ENCODE results near the gene CX3CL1. TPM values are rescaled to one million over a fixed set of nuclear protein-coding genes. Genes with fewer than 3 reads are reported as not detected.

Gene CX3CL1
- total RNA-seq, 1 donor from 2014 or later: 47.9 TPM

GRCh38 chr16:57380671-57381462, 8.6 kb downstream of the CX3CL1 start:
- no peak overlapping the region for H3K4me3 Mint-ChIP-seq (ENCODE audit: unreplicated experiment)
- no peak for TF ChIP-seq CTCF (IDR thresholded peaks at IDR 0.05)
- peaks cover 15% of the 10 kb centered on the region for H3K36me3 Mint-ChIP-seq (ENCODE audit: low read depth)
- DNase-seq (ENCODE audit: low spot score): no peak
- H3K9me3 Mint-ChIP-seq (ENCODE audit: low read depth): no peaks in the 10 kb centered on the region
- no peak overlapping the region for H3K27ac Mint-ChIP-seq (ENCODE audit: unreplicated experiment)
- peaks cover 41% of the 10 kb centered on the region for H3K4me1 Mint-ChIP-seq (ENCODE audit: low read depth)
- H3K27me3 Mint-ChIP-seq (ENCODE audit: low read depth): no peaks in the 10 kb centered on the region

- no peak overlapping the region for H3K27ac Mint-ChIP-seq (ENCODE audit: unreplicated experiment)
- no peak overlapping the region for H3K4me3 Mint-ChIP-seq (ENCODE audit: unreplicated experiment)
- DNase-seq (ENCODE audit: low spot score): no peak
- peaks cover 14% of the 10 kb centered on the region for H3K36me3 Mint-ChIP-seq (ENCODE audit: low read depth)
- no peak for TF ChIP-seq CTCF (IDR thresholded peaks at IDR 0.05)
- H3K27me3 Mint-ChIP-seq (ENCODE audit: low read depth): no peaks in the 10 kb centered on the region
- H3K4me1 Mint-ChIP-seq (ENCODE audit: low read depth): peaks cover 43% of the 10 kb centered on the region
- no peaks in the 10 kb centered on the region for H3K9me3 Mint-ChIP-seq (ENCODE audit: low read depth)
Observed at GRCh38 chr16:57381791-57382534, 9.7 kb downstream of the CX3CL1 start.

GRCh38 chr16:57382535-57383275, 10.4 kb downstream of the CX3CL1 start:
- Mint-ChIP-seq H3K27me3 (ENCODE audit: low read depth) (no peaks in the 10 kb centered on the region), H3K9me3 (ENCODE audit: low read depth) (no peaks in the 10 kb centered on the region), H3K4me3 (ENCODE audit: unreplicated experiment) (no peak overlapping the region), H3K27ac (ENCODE audit: unreplicated experiment) (no peak overlapping the region), H3K4me1 (ENCODE audit: low read depth) (peaks cover 45% of the 10 kb centered on the region), H3K36me3 (ENCODE audit: low read depth) (peaks cover 14% of the 10 kb centered on the region)
- no peak for DNase-seq (ENCODE audit: low spot score)
- peak; percentile 14 for TF ChIP-seq CTCF (IDR thresholded peaks at IDR 0.05)

- Mint-ChIP-seq H3K4me3 (ENCODE audit: unreplicated experiment) (no peak overlapping the region), H3K27me3 (ENCODE audit: low read depth) (no peaks in the 10 kb centered on the region), H3K9me3 (ENCODE audit: low read depth) (no peaks in the 10 kb centered on the region), H3K27ac (ENCODE audit: unreplicated experiment) (peak overlapping the region; percentile 52), H3K4me1 (ENCODE audit: low read depth) (peaks cover 48% of the 10 kb centered on the region), H3K36me3 (ENCODE audit: low read depth) (peaks cover 14% of the 10 kb centered on the region)
- TF ChIP-seq CTCF (IDR thresholded peaks at IDR 0.05): no peak
- no peak for DNase-seq (ENCODE audit: low spot score)
Observed at GRCh38 chr16:57383276-57384247, 11.3 kb downstream of the CX3CL1 start.

All from chondrocyte (in vitro differentiated cells).